D341Med (cell line): Measurements from ENCODE around the gene RXRA.

Experiments used
- DNase-seq: peaks from one replicate; pipeline ENCODE4 v3.0.0; 2012; ENCODE audit warnings: low spot score

RXRA gene

DNA sequence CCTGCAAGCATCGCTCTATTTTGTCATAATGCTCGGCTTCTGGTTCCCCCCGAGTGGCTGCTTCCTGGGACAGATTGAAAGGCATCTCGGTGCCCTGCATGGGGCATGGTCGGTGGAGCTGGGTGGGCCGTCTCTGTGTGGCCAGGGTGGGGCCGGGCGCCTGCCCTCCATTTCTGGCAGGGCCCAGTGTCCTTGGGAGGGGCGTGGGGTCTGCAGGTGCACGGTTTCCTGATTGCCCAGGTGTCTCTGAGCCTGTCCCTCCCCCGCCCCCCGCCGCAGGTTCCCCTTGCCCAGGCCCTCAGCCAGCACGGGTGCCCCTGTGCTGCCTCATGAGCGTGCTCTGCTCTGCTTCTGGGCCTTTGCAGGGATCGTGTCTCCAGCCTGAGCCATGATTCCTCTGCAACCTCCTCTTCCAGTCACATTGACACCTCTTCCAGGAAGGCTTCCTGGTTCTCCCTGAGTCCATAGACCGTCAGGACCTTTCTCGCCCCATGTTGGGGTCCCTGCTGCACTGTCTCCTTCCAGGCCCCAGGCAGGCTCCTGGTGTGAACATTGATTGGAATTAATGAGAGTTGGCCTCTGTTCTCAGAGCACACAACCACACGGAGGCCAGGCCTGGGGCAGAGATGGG is 90.2 kb downstream of the RXRA start:
- no peak for DNase-seq

DNA sequence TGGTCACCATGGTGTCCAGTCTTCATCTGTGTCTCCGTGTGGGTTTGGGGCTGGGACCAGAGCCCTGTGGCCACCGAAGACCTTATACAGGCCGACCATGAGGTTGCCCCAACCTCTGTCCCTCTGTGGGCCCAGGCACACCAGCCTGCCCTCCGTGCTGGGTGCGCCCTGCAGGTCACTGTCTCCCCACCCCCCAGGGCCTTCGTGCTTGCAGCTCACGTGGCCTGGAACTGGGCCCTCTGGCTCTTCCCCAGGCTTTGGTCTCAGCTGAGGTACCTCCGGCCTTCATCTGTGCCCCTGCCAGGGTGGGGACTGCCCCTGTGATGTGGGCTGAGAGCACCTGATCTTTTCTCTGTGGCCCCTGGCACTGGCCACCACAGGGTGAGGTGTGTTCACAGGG is 92.1 kb downstream of the RXRA start:
- DNase-seq, result no peak

GRCh38 chr9:134419000-134419683 is 92.9 kb downstream of the RXRA start:
- no peak for DNase-seq

GRCh38 chr9:134419684-134420076 is 93.4 kb downstream of the RXRA start:
- peak; percentile 74 for DNase-seq

DNA sequence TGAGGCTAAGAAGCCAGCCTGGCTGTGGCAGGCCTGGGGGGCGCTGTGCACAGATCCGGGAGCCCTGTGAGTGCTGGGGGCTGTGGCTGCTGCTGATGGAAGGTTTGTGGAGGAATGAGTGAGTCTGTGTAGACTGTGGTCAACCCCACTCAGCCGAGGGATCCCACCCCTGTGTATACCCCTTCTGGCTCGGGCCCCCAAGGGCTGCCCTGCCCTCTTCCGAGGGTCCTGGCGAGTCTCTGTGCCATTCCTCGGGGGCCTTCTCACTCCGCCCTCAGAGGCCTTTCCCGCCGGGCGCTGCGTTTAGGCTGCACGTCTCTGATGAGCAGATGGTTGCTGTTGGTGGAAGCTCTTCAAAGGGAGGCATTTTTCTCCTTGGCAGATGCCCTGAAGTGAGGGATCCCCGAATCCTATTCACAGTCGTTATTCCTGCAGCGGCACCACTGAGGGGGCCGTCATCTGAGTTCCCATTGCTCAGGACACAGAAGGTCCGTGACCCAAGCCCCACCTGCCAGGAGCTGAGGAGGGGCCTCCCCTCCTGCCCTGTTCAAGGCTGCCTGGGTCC is 94.1 kb downstream of the RXRA start:
- DNase-seq, result no peak

DNA sequence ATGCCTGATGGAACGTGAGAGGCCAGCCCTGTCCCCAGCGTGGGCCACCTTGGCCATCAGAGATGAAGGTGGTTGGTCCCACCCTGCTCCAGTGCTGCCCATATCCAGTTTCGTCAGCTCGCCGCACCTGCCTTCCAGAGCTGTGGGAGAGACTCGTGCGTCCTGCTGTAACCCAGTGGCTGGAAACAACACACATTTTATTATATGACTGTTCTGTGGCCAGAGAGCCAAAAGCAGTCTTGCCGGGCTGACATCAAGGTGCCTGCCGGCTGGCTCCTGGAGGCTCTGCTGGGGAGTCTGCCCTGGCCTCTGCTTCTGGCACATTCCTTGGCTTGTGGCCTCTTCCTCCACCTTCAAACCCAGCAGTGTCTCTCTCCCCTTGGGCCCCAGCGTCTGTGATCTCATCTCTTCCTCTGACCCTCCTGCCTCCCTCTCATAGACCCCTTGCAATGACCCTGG is 94.7 kb downstream of the RXRA start:
- DNase-seq, result no peak

GRCh38 chr9:134421888-134422287 is 95.6 kb downstream of the RXRA start:
- DNase-seq, result no peak

- no peak for DNase-seq
Measured at GRCh38 chr9:134422301-134423090, 96.2 kb downstream of the RXRA start.

DNA sequence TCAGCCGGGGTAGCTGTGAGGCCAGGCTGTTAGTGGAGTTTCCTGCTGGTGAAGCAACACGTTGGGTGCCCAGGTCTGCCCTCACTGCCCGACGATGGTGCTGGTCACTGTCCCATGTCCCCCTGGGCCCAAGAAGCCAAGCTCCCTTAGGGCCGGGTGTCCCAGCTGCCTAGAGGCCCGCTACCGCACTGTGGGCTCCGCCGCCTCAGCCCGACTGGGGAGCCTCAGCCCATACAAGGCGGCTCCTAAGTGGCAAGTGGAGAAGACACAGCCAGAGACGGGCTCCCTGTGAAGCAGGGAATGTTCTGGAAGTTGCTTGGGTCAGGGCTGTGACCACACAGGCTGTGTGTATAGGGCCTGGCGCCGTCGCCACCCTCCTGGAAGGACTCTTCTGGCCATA is 96.9 kb downstream of the RXRA start:
- no peak for DNase-seq

GRCh38 chr9:134423749-134424148 is 97.5 kb downstream of the RXRA start:
- no peak for DNase-seq

GRCh38 chr9:134424818-134425217 is 98.6 kb downstream of the RXRA start:
- DNase-seq, result no peak

DNA sequence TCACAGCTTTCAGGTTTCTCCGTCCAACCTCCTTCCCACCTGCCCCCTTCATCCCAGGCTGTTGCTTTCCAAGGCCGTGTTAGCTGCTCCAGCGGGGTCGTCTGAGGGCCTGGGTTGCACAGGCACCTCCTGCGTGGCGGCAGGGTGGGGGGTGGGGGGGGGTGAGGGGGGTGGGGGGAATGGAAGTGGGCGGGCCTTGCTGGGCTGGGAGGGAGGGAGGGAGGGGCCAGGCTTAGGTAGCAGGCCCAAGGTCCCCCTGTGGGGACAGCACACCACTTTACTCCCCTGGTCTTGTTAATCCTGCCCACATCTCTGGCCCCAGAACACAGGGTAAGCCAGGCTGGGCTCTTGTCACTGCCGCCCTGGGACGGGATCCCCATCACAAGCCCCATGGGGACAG is 99.1 kb downstream of the RXRA start:
- no peak for DNase-seq

- no peak for DNase-seq
Measured at GRCh38 chr9:134425812-134426211, 99.6 kb downstream of the RXRA start.

DNA sequence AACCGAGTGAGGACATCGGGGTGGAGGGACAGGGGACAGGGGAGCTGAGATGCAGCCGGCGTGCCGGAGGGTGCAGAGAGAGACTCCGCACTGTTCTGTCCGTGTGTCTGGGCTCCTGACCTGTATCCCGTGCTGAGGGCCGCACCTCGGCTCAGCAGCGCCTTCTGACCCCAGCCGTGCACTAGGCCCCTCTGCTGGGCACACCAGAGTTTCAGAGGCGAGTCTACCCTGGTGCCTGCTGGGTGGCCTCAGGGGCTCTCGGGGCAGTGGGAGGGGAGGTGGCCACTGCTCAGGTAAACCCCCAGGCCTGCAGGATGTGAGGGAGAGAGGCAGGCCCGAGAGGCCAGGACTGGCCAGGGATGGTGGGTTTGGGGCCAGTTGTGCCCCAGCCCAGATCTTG is 100.2 kb downstream of the RXRA start:
- no peak for DNase-seq

DNA sequence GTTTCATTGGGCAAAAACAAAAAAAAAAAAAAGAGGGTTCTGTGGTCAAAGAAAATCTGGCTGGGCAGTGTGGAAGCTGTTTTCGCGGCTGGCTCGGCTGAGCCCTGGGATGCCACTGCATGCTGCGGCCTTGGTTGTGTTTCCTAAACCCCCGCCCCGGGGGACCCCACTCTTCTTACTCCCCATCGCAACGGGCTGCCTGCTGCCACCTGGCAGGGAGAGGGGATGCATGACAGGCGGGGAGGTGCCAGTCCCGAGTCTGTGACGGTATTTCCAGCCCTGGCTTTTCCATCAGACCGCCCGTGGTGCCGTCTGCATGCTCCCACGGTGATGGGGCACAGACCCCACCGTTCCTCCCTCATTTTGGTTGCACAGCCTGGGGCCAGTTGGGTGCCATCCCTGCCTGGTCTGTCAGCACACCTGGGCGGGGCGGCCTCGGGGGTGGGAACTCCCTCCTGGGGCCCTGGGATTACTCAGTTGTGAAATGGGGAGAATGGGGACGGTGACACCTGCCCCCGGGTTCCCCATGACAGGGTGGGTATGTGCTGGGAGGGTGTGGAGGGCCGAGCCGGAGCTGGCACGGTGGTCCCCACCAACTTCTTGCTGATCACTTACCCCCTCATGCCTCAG is 101.0 kb downstream of the RXRA start:
- DNase-seq, result no peak

DNA sequence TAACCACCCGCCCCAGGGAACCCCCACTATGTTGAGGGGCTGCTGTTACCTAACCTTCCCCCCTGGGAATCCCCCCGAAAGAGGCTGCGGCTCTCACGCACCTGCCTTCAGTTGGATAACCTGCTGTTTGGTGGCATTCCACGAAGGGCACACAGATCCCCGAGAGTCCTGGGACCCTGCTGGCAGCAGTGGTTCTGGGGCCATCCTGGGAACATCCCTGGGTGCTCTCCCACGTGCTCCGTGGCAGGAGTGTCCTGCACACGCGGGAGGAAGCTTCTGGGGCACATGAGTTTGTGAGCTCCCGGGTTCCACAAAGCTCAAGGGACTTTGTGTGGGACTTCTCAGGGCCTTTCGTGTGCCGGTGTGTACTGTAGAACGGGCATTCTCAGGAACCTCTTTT is 102.3 kb downstream of the RXRA start:
- no peak for DNase-seq

- no peak for DNase-seq
Measured at GRCh38 chr9:134429007-134429406, 102.8 kb downstream of the RXRA start.

DNA sequence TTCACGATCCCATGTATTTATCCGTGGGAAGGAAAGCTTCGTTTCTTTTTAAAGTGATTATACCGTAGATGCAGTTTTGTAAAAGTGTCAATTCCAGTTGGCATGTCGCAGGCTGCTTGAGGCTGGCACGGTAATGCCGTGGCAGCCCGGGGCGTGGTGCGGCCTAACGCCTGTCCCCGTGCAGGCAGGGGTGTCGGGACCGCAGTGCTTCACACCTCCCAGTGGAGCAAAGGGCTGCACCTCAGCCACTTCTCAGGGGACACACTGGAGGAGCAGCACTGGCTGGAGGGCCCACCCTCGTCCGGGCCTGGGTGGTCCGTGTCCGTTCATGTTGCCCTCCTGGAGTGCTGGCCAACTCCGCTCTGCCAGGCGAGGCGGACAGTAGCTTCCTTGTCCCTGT is 103.2 kb downstream of the RXRA start:
- no peak for DNase-seq

GRCh38 chr9:134431095-134431494 is 104.8 kb downstream of the RXRA start:
- no peak for DNase-seq

GRCh38 chr9:134431626-134432025 is 105.4 kb downstream of the RXRA start:
- no peak for DNase-seq

DNA sequence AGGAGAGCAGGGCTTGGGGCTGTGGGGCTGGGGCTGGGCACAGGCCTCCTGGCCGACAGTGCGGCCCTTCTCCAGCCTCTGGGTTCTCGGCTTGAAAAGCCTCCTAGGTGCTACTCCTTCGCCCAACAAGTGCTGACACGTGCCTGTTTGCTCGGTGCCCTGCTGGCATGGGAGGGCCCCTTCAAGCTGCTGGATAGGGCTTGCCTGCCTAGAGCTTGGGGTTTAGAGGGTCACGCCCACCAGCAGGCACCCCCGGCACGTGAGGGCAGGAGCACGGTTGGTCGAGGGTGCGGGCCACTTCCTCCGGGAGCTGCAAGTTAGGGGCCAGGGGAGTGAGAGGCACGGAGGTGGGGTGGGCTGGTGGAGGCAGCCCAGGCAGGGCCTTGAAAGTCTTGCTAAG is 106.2 kb downstream of the RXRA start:
- no peak for DNase-seq

- DNase-seq, result no peak
Measured at GRCh38 chr9:134433101-134433500, 106.8 kb downstream of the RXRA start.
